HG03342 (cell line): Measurements from ENCODE around the gene EPC1.
"Not testable (repeated sequence)": the region's sequence is repeated elsewhere in the genome, so short reads cannot be mapped to it uniquely, and the experiment has no call there.

Experiments
- ATAC-seq: cut with Tn5 transposase; IDR thresholded peaks from one replicate; pipeline ENCODE4 v1.9.1; 2021; ENCODE audit warnings: mild to moderate bottlenecking, moderate library complexity; ENCODE audit not compliant: unreplicated experiment

The EPC1 gene

GRCh38 chr10:32241946-32242345, 105.0 kb downstream of the EPC1 start:
- ATAC-seq = no peak

- no peak for ATAC-seq
Observed at GRCh38 chr10:32240471-32240870, 106.5 kb downstream of the EPC1 start.

GRCh38 chr10:32239769-32240168, 107.2 kb downstream of the EPC1 start:
- ATAC-seq = no peak

GRCh38 chr10:32237644-32238345, 109.2 kb downstream of the EPC1 start:
- ATAC-seq = no peak

GRCh38 chr10:32234471-32234870, 112.5 kb downstream of the EPC1 start:
- ATAC-seq = no peak

GRCh38 chr10:32233375-32233774, 113.6 kb downstream of the EPC1 start:
- not testable (repeated sequence) for ATAC-seq

GRCh38 chr10:32232378-32232777, 114.6 kb downstream of the EPC1 start:
- ATAC-seq = no peak

GRCh38 chr10:32229788-32230187, 117.2 kb downstream of the EPC1 start:
- ATAC-seq = not testable (repeated sequence)

- no peak for ATAC-seq
Observed at GRCh38 chr10:32229170-32229569, 117.8 kb downstream of the EPC1 start.

GRCh38 chr10:32227802-32228201, 119.2 kb downstream of the EPC1 start:
- ATAC-seq = no peak

GRCh38 chr10:32226624-32227023, 120.3 kb downstream of the EPC1 start:
- ATAC-seq = no peak

- no peak for ATAC-seq
Observed at GRCh38 chr10:32225976-32226375, 121.0 kb downstream of the EPC1 start.

GRCh38 chr10:32222376-32222775, 124.6 kb downstream of the EPC1 start:
- not testable (repeated sequence) for ATAC-seq

- ATAC-seq = not testable (repeated sequence)
Observed at GRCh38 chr10:32219156-32219555, 127.8 kb downstream of the EPC1 start.

GRCh38 chr10:32218206-32219044, 128.5 kb downstream of the EPC1 start:
- not testable (repeated sequence) for ATAC-seq
